ENCODE data around the gene SLC36A2.

DNA sequence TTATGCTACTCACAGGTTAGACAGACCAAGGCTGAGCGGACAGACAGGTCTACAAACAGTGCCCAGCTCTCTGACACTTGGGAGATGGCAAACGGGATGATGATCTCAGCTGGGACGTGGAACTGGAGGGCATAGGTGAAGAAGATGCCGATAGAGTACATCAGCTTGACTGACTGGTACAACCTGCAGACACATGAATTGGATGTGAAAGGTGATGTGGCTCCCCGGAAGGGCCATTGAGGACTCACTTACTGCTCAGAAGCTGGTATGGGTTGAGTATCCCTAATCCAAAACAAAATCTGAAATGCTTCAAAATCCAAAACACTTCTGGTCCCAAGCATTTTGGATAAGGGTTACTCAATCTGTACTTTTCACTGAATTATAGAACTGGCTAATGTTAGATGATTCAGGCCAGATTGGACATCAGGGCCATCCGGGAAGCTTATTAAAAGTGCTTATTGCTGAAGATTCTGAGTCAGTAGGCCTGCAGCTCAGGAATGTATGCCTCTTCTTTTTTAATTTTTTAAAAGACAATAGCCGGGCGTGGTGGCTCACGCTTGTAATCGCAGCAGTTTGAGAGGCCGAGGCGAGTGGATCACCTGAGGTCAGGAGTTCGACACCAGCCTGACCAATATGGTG lies 66.2 kb downstream of the SLC36A2 start:
- TF ChIP-seq POLR2AphosphoS5 (IDR thresholded peaks at IDR 0.05; ENCODE audit: low read depth, low read length) (no peak), TAF1 (IDR thresholded peaks at IDR 0.05; ENCODE audit: borderline replicate concordance, low read depth, low read length) (no peak), POLR2A (IDR thresholded peaks at IDR 0.05; ENCODE audit: low read depth, low read length) (no peak)
